Astrocyte of the spinal cord (primary cell): Measurements from ENCODE around the gene CDK5RAP2.
"Not testable (repeated sequence)": the region's sequence is repeated elsewhere in the genome, so short reads cannot be mapped to it uniquely, and the experiment has no call there.

ENCODE experiments used
- DNase-seq: peaks from one replicate; pipeline ENCODE4 v3.0.0; 2011; ENCODE audit warnings: low read depth, low spot score
- H3K4me3 ChIP-seq: 2 replicates; pipeline ENCODE4 v1.5.1; 2011; ENCODE audit warnings: low read depth, mild to moderate bottlenecking, low read length, moderate library complexity
- in situ Hi-C: cut with HindIII; loops from 2 replicates; pipeline ENCODE4 v1.10.0; 2017; ENCODE audit warnings: low sequenced_read_pairs
- TF ChIP-seq, protein P1 (sequence below): IDR thresholded peaks from 2 replicates; pipeline ENCODE4 v1.5.1; 2012; ENCODE audit warnings: low read depth, mild to moderate bottlenecking, low read length, inconsistent platforms

CDK5RAP2 gene

DNA sequence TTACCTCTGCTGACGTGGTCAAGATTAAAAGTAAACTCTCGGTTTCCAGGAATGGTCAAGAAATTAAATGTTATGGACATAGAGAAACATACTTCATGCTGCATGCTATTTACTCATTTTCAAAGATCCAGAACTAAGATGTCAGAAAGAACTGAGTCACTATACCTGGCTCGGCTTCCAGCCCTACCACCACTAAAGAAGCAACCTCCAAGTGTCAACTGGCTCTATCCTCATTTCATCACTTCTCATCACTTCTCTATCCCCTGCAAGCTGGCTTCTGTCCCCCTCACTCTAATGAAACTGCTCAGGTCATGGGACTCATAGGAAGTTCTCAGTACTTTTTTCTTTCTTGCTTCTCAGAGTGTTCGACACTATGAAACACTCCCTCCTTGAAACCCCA lies 116.2 kb downstream of the CDK5RAP2 start:
- in situ Hi-C loops = no loop called here
- no peak for DNase-seq
- TF ChIP-seq, protein P1, sequence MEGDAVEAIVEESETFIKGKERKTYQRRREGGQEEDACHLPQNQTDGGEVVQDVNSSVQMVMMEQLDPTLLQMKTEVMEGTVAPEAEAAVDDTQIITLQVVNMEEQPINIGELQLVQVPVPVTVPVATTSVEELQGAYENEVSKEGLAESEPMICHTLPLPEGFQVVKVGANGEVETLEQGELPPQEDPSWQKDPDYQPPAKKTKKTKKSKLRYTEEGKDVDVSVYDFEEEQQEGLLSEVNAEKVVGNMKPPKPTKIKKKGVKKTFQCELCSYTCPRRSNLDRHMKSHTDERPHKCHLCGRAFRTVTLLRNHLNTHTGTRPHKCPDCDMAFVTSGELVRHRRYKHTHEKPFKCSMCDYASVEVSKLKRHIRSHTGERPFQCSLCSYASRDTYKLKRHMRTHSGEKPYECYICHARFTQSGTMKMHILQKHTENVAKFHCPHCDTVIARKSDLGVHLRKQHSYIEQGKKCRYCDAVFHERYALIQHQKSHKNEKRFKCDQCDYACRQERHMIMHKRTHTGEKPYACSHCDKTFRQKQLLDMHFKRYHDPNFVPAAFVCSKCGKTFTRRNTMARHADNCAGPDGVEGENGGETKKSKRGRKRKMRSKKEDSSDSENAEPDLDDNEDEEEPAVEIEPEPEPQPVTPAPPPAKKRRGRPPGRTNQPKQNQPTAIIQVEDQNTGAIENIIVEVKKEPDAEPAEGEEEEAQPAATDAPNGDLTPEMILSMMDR = no peak
- no peak overlapping the region for H3K4me3 ChIP-seq

DNA sequence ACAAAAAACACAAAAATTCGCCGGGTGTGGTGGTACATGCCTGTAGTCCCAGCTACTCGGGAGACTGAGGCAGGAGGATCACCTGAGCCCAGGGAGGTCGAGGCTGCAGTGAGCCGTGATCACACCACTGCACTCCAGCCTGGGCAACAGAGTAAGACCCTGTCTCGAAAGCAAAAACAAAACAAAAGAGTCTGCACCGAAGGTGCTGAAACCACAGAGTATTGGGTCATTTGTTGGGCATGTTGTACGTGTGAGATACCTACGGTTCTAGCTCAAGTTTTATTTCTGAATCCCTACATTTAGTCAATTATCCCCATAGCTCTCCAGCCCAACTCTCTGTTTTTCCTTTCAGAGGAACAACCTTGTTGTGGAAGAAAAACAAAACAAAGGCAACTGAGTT lies 118.3 kb downstream of the CDK5RAP2 start:
- in situ Hi-C loops, DNase-seq, H3K4me3 ChIP-seq: not testable (repeated sequence)

DNA sequence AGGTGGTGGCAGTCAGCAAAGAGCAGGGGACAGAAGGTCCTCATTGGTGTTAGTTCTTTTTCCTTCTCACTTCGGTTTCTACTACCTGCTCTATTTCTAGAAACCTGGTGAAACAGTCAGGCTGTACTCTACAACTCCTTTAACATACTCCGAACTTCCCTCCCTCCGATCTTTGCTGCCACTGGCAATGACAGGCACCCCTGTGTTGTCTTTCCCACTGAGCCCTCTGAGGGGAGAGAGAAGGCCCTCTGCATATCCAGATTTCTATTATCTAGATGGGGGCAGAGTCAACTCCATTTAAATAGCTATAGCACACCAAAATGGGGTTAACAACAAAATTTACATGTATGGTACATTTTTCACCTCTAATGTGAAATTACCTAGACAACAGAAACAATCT lies 123.7 kb downstream of the CDK5RAP2 start:
- TF ChIP-seq, protein P1 = no peak
- no peak overlapping the region for H3K4me3 ChIP-seq
- no peak for DNase-seq
- in situ Hi-C loops = no loop called here

DNA sequence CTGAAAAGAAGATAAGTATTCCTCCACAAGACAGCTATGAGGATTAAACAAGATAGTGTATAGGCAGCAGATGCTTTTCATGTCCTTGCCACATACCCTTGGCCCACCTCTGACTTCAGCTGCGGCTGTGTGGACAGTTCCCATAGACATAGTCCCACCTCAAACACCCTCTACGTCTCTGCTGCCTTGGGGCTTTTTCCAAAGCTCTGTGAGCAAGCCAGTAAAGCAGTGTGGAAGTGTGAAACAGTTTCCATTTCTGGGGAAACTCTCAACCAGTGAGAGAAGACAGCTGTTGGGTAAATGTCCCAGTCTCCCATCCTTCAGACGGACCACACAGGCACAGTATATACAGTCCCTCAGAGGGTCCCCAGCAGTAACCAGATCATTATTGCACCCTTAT lies 125.5 kb downstream of the CDK5RAP2 start:
- no peak overlapping the region for H3K4me3 ChIP-seq
- TF ChIP-seq, protein P1 = no peak
- no peak for DNase-seq
- in situ Hi-C loops = no loop called here

DNA sequence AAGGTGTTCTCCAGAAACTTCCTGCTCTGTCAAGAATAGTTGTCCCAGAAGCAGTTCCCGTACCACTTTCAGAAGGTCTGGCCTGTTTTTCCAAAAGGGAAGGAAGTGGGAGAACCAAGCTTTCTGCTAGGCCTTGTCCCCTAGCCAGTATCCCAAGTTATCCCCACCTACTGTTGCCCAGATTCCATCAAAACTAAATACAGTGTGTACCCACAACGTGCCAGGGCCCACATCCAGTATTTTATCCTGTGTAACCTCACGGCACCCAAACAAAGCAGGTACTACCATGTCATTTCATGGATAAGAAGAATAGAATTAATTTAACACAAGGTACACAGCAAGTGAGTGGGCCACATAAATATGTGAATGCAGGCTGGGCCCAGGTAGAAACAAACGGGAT lies 126.2 kb downstream of the CDK5RAP2 start:
- no peak overlapping the region for H3K4me3 ChIP-seq
- in situ Hi-C loops = no loop called here
- DNase-seq = no peak
- TF ChIP-seq, protein P1 = no peak

DNA sequence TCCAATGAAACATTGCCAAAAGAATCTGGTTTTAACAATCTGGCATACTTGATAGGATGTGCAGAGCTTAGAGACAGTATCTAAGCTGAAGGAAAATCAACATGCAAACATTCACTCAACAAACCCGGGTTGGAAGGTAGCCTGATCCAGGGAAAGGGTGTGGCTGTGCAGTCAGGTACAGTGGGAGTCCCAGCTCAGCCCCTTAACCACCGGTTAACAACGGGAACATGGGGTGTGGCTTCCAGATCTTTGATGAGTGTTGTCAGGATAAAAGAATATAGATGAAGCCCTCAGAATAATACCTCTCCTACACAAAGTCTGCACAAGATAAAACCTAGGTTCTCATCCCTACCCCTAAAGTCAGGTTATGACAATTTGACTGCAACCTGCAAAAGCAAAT lies 127.3 kb downstream of the CDK5RAP2 start:
- no peak for DNase-seq
- TF ChIP-seq, protein P1 = no peak
- no peak overlapping the region for H3K4me3 ChIP-seq
- in situ Hi-C loops = no loop called here

DNA sequence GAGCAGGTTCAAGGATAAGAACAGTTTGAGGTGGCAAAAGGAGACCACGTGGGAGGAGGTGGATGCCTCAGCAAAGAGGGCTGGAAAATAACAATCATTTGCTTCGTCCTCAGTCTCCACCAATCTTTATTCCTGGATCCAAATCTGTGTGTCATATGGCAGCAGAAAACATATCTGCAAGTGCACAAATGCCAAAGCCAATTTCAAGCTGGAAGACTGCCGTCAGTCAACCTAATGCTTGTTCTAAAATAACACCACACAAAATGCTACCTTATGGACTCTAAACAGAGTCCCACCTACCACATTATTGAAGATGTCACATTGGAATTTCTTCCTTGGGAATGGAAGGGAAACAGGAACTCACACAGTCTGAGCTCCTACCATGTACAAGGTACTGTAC lies 129.1 kb downstream of the CDK5RAP2 start:
- DNase-seq = no peak
- H3K4me3 ChIP-seq = no peak overlapping the region
- TF ChIP-seq, protein P1 = no peak
- in situ Hi-C loops = no loop called here
